Rectal smooth muscle tissue (tissue), 1 donor: ENCODE data around the gene EMC8.
"Not testable (repeated sequence)": the region's sequence is repeated elsewhere in the genome, so short reads cannot be mapped to it uniquely, and the experiment has no call there.

Source experiments
- H3K27ac ChIP-seq: one replicate; pipeline ENCODE4 v1.7.0; 2013; ENCODE audit warnings: low read depth, low read length, inconsistent platforms
- H3K27me3 ChIP-seq: one replicate; pipeline ENCODE4 v1.7.0; 2013; ENCODE audit warnings: low read length; ENCODE audit not compliant: control insufficient read depth, insufficient read depth
- H3K36me3 ChIP-seq: one replicate; pipeline ENCODE4 v1.7.0; 2013; ENCODE audit warnings: low read length; ENCODE audit not compliant: control insufficient read depth, insufficient read depth
- H3K4me1 ChIP-seq: one replicate; pipeline ENCODE4 v1.7.0; 2013; ENCODE audit warnings: low read length; ENCODE audit not compliant: control insufficient read depth, insufficient read depth
- H3K4me3 ChIP-seq: one replicate; pipeline ENCODE4 v1.7.0; 2013; ENCODE audit warnings: low read length
- H3K9ac ChIP-seq: one replicate; pipeline ENCODE4 v1.7.0; 2013; ENCODE audit warnings: low read length

Gene EMC8

GRCh38 chr16:85840395-85840794 lies 41.1 kb upstream of the EMC8 start:
- peaks cover 15% of the 10 kb centered on the region for H3K4me1 ChIP-seq
- peaks cover 8% of the 10 kb centered on the region for H3K27me3 ChIP-seq
- no peak overlapping the region for H3K27ac ChIP-seq
- no peak overlapping the region for H3K4me3 ChIP-seq
- H3K9ac ChIP-seq, result no peak overlapping the region
- no peaks in the 10 kb centered on the region for H3K36me3 ChIP-seq

GRCh38 chr16:85839681-85840240 lies 40.4 kb upstream of the EMC8 start:
- H3K9ac ChIP-seq, result no peak overlapping the region
- peaks cover 17% of the 10 kb centered on the region for H3K4me1 ChIP-seq
- no peak overlapping the region for H3K4me3 ChIP-seq
- H3K36me3 ChIP-seq, result no peaks in the 10 kb centered on the region
- H3K27ac ChIP-seq, result no peak overlapping the region
- peaks cover 8% of the 10 kb centered on the region for H3K27me3 ChIP-seq

GRCh38 chr16:85838876-85839585 lies 39.7 kb upstream of the EMC8 start:
- Histone ChIP-seq H3K4me1 (peaks cover 14% of the 10 kb centered on the region), H3K27ac (no peak overlapping the region), H3K9ac (no peak overlapping the region), H3K27me3 (peaks cover 8% of the 10 kb centered on the region), H3K36me3 (no peaks in the 10 kb centered on the region), H3K4me3 (no peak overlapping the region)

GRCh38 chr16:85838381-85838780 lies 39.0 kb upstream of the EMC8 start:
- Histone ChIP-seq H3K4me3 (no peak overlapping the region), H3K36me3 (no peaks in the 10 kb centered on the region), H3K9ac (no peak overlapping the region), H3K27ac (no peak overlapping the region), H3K4me1 (peaks cover 14% of the 10 kb centered on the region), H3K27me3 (peaks cover 8% of the 10 kb centered on the region)

GRCh38 chr16:85837654-85838053 lies 38.3 kb upstream of the EMC8 start:
- not testable (repeated sequence) for H3K9ac ChIP-seq, H3K27ac ChIP-seq, H3K36me3 ChIP-seq, H3K27me3 ChIP-seq, H3K4me3 ChIP-seq
- peaks cover 14% of the 10 kb centered on the region for H3K4me1 ChIP-seq

- Histone ChIP-seq H3K27ac (no peak overlapping the region), H3K9ac (no peak overlapping the region), H3K4me1 (peaks cover 14% of the 10 kb centered on the region), H3K4me3 (no peak overlapping the region), H3K36me3 (no peaks in the 10 kb centered on the region), H3K27me3 (peaks cover 8% of the 10 kb centered on the region)
These were observed 37.6 kb upstream of the EMC8 start for GRCh38 chr16:85836706-85837582.

GRCh38 chr16:85835956-85836705 lies 36.8 kb upstream of the EMC8 start:
- H3K27me3 ChIP-seq, result peaks cover 8% of the 10 kb centered on the region
- H3K4me1 ChIP-seq, result peaks cover 14% of the 10 kb centered on the region
- H3K4me3 ChIP-seq, result no peak overlapping the region

GRCh38 chr16:85835227-85835751 lies 35.9 kb upstream of the EMC8 start:
- Histone ChIP-seq H3K27me3 (peaks cover 8% of the 10 kb centered on the region), H3K4me3 (no peak overlapping the region), H3K9ac (no peak overlapping the region), H3K36me3 (no peaks in the 10 kb centered on the region), H3K27ac (no peak overlapping the region), H3K4me1 (peaks cover 14% of the 10 kb centered on the region)

More at GRCh38 chr16:85835956-85836705, 36.8 kb upstream of the EMC8 start:
- Histone ChIP-seq H3K36me3 (no peaks in the 10 kb centered on the region), H3K9ac (no peak overlapping the region), H3K27ac (no peak overlapping the region)

- no peak overlapping the region for H3K4me3 ChIP-seq
- H3K27ac ChIP-seq, result no peak overlapping the region
- H3K36me3 ChIP-seq, result no peaks in the 10 kb centered on the region
- H3K4me1 ChIP-seq, result peaks cover 14% of the 10 kb centered on the region
- H3K27me3 ChIP-seq, result peaks cover 8% of the 10 kb centered on the region
- no peak overlapping the region for H3K9ac ChIP-seq
These were observed 35.4 kb upstream of the EMC8 start for GRCh38 chr16:85834741-85835140.

GRCh38 chr16:85833219-85833920 lies 34.0 kb upstream of the EMC8 start:
- no peaks in the 10 kb centered on the region for H3K36me3 ChIP-seq
- peaks cover 8% of the 10 kb centered on the region for H3K27me3 ChIP-seq
- H3K4me3 ChIP-seq, result no peak overlapping the region
- H3K27ac ChIP-seq, result no peak overlapping the region
- peaks cover 14% of the 10 kb centered on the region for H3K4me1 ChIP-seq
- no peak overlapping the region for H3K9ac ChIP-seq

- Histone ChIP-seq H3K27me3 (peaks cover 8% of the 10 kb centered on the region), H3K27ac (no peak overlapping the region), H3K4me1 (peaks cover 14% of the 10 kb centered on the region), H3K4me3 (no peak overlapping the region), H3K9ac (no peak overlapping the region), H3K36me3 (no peaks in the 10 kb centered on the region)
These were observed 33.4 kb upstream of the EMC8 start for GRCh38 chr16:85832570-85833218.
